Peyer's patch (tissue), 4 donors: ENCODE data around the gene KPRP.

ENCODE experiments used
- POLR2A ChIP-seq, 2 donors: fragments of 450-650 bp; IDR thresholded peaks; one replicate each; pipeline ENCODE4 v1.5.1; 2017; ENCODE audit warnings: antibody characterized with exemption in 2 of 2, mild to moderate bottlenecking in 2 of 2, moderate library complexity in 2 of 2
- TF ChIP-seq, protein P1 (sequence below), 6 experiments: fragments of 450-650 bp in 4 of 6; fragments of 200-600 bp in 2 of 6; sonication (generic) in 1 of 6; IDR thresholded peaks; one replicate each; pipeline ENCODE4 v1.5.1; 2017 to 2019; ENCODE audit warnings: antibody characterized with exemption in 6 of 6, mild to moderate bottlenecking in 3 of 6, moderate library complexity in 1 of 6

DNA sequence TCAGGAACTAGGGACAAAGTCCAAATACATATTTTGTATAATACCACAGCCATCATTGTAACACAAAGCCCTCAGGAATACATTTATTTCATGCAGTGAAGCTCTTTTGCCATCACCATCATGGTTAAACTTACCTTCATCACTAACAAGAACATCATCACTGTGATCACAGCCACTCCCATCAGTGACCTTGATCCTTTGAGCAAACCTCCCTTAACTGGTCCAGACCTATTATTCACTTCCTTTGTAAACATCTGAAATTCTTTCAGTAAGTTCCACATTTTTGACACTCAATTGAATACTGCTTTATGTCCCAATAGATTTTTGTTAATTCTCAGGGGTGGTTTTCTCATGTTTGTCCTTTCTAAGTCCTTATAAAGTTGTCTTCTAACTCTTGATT, 16.2 kb upstream of the KPRP start:
- TF ChIP-seq, protein P1, sequence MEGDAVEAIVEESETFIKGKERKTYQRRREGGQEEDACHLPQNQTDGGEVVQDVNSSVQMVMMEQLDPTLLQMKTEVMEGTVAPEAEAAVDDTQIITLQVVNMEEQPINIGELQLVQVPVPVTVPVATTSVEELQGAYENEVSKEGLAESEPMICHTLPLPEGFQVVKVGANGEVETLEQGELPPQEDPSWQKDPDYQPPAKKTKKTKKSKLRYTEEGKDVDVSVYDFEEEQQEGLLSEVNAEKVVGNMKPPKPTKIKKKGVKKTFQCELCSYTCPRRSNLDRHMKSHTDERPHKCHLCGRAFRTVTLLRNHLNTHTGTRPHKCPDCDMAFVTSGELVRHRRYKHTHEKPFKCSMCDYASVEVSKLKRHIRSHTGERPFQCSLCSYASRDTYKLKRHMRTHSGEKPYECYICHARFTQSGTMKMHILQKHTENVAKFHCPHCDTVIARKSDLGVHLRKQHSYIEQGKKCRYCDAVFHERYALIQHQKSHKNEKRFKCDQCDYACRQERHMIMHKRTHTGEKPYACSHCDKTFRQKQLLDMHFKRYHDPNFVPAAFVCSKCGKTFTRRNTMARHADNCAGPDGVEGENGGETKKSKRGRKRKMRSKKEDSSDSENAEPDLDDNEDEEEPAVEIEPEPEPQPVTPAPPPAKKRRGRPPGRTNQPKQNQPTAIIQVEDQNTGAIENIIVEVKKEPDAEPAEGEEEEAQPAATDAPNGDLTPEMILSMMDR (IDR thresholded peaks at IDR 0.05) = no peak
- no peak for TF ChIP-seq POLR2A (IDR thresholded peaks at IDR 0.05)
